GM23338 (cell line): ENCODE measurements around the gene FCHSD2. TPM values are rescaled to one million over a fixed set of nuclear protein-coding genes. Genes with fewer than 3 reads are reported as not detected.

Source experiments
- ATAC-seq: fragments of 200-7000 bp; cut with Tn5 transposase; 3 replicates; pipeline ENCODE4 v1.9.1; 2020
- DNase-seq: peaks from one replicate; pipeline ENCODE4 v3.0.0-alpha.2; 2015; ENCODE audit warnings: low spot score
- H2AFZ ChIP-seq: fragments of 200-600 bp; sonication (generic); 2 replicates; pipeline ENCODE4 v1.8.0; 2016; ENCODE audit warnings: antibody characterized with exemption, mild to moderate bottlenecking, moderate library complexity
- H3F3A ChIP-seq: fragments of 200-600 bp; sonication (generic); replicated peaks from 2 replicates; pipeline ENCODE4 v1.8.0; 2017; ENCODE audit warnings: antibody characterized with exemption, mixed run types, low read depth
- H3K27ac ChIP-seq: fragments of 200-600 bp; sonication (generic); 2 replicates; pipeline ENCODE4 v1.6.1; 2016; ENCODE audit warnings: low read depth
- H3K27me3 ChIP-seq: fragments of 200-600 bp; sonication (generic); 2 replicates; pipeline ENCODE4 v1.8.0; 2016; ENCODE audit warnings: mild to moderate bottlenecking, mixed run types, moderate library complexity; ENCODE audit not compliant: insufficient read depth
- H3K36me3 ChIP-seq: fragments of 200-600 bp; sonication (generic); 2 replicates; pipeline ENCODE4 v1.8.0; 2016; ENCODE audit warnings: mild to moderate bottlenecking; ENCODE audit not compliant: insufficient read depth
- H3K4me1 ChIP-seq: fragments of 200-600 bp; sonication (generic); 2 replicates; pipeline ENCODE4 v1.8.0; 2016; ENCODE audit warnings: mild to moderate bottlenecking, moderate library complexity; ENCODE audit not compliant: insufficient read depth
- H3K4me2 ChIP-seq: fragments of 200-600 bp; sonication (generic); 2 replicates; pipeline ENCODE4 v1.7.1; 2017; ENCODE audit warnings: mixed run types
- H3K4me3 ChIP-seq: fragments of 200-600 bp; sonication (generic); 2 replicates; pipeline ENCODE4 v1.6.1; 2016; ENCODE audit warnings: mixed run types
- H3K79me2 ChIP-seq: fragments of 200-600 bp; sonication (generic); replicated peaks from 2 replicates; pipeline ENCODE4 v1.8.0; 2017; ENCODE audit warnings: mild to moderate bottlenecking; ENCODE audit not compliant: insufficient read depth
- H3K9me2 ChIP-seq: fragments of 200-600 bp; sonication (generic); 2 replicates; pipeline ENCODE4 v1.8.0; 2017; ENCODE audit not compliant: insufficient read depth
- H4K20me1 ChIP-seq: fragments of 200-600 bp; sonication (generic); replicated peaks from 2 replicates; pipeline ENCODE4 v1.8.0; 2017; ENCODE audit warnings: mild to moderate bottlenecking; ENCODE audit not compliant: insufficient read depth
- H3K27ac Mint-ChIP-seq: 2 replicates; pipeline ENCODE4 v1.8.0; 2020; ENCODE audit warnings: inconsistent platforms, mild to moderate bottlenecking, moderate library complexity, mixed read lengths
- H3K27me3 Mint-ChIP-seq: 3 replicates; pipeline ENCODE4 v1.8.0; 2022; ENCODE audit warnings: low read depth, mild to moderate bottlenecking, moderate library complexity, mixed read lengths, inconsistent platforms; ENCODE audit not compliant: insufficient read depth, poor library complexity
- H3K36me3 Mint-ChIP-seq: 3 replicates; pipeline ENCODE4 v1.8.0; 2021; ENCODE audit warnings: low read depth, mild to moderate bottlenecking, inconsistent platforms, moderate library complexity, mixed read lengths
- H3K4me1 Mint-ChIP-seq: 3 replicates; pipeline ENCODE4 v1.8.0; 2020; ENCODE audit warnings: mild to moderate bottlenecking, inconsistent platforms, mixed read lengths
- H3K4me3 Mint-ChIP-seq: 3 replicates; pipeline ENCODE4 v1.8.0; 2021; ENCODE audit warnings: moderate library complexity, mild to moderate bottlenecking, inconsistent platforms, mixed read lengths
- H3K9me3 Mint-ChIP-seq: 3 replicates; pipeline ENCODE4 v1.8.0; 2020; ENCODE audit warnings: moderate library complexity, mild to moderate bottlenecking, inconsistent platforms, mixed read lengths
- CREB1 ChIP-seq: fragments of 250-450 bp; sonication (Bioruptor Pico); IDR thresholded peaks from 2 replicates; pipeline ENCODE4 v1.5.0; 2020; ENCODE audit warnings: low read depth, mild to moderate bottlenecking, moderate library complexity
- EZH2 ChIP-seq: fragments of 200-600 bp; sonication (generic); IDR thresholded peaks from one replicate; pipeline ENCODE4 v1.8.0; 2017; ENCODE audit warnings: antibody characterized with exemption, mild to moderate bottlenecking, low read depth; ENCODE audit not compliant: unreplicated experiment
- EZH2phosphoT487 ChIP-seq: fragments of 200-600 bp; sonication (generic); IDR thresholded peaks from one replicate; pipeline ENCODE4 v1.8.1; 2018; ENCODE audit warnings: antibody characterized with exemption; ENCODE audit not compliant: unreplicated experiment
- JUNB ChIP-seq: IDR thresholded peaks from one replicate; pipeline ENCODE4 v1.6.1; 2016; ENCODE audit warnings: antibody characterized with exemption; ENCODE audit not compliant: unreplicated experiment
- NANOG ChIP-seq: IDR thresholded peaks from 2 replicates; pipeline ENCODE4 v1.6.1; 2016; ENCODE audit warnings: antibody characterized with exemption, borderline replicate concordance
- POLR2AphosphoS5 ChIP-seq: IDR thresholded peaks from 2 replicates; pipeline ENCODE4 v1.6.1; 2016; ENCODE audit warnings: antibody characterized with exemption, low read depth
- STAT1 ChIP-seq: IDR thresholded peaks from one replicate; pipeline ENCODE4 v1.6.1; 2016; ENCODE audit warnings: antibody characterized with exemption; ENCODE audit not compliant: unreplicated experiment
- ZNF114 ChIP-seq: fragments of 250-450 bp; sonication (Bioruptor Pico); IDR thresholded peaks from 2 replicates; pipeline ENCODE4 v1.5.0; 2020; ENCODE audit warnings: mild to moderate bottlenecking, moderate library complexity
- ZNF331 ChIP-seq: fragments of 250-450 bp; sonication (Bioruptor Pico); IDR thresholded peaks from 2 replicates; pipeline ENCODE4 v1.5.0; 2020; ENCODE audit warnings: low read depth, mild to moderate bottlenecking, moderate library complexity
- polyA plus RNA-seq: library from polyadenylated mRNA; unstranded; fragments of >200 nt; fragmentation: Nextera tagmentation; extraction: Ambion mirVana; gene quantifications from 2 replicates; pipeline ENCODE4 v1.2.1, GENCODE V29; 2016
- total RNA-seq: library from RNA; depleted of rRNA; stranded (reverse); fragments of >200 nt; shearing (Covaris generic); gene quantifications from 2 replicates; pipeline ENCODE4 v1.2.3, GENCODE V29; 2014
- TF ChIP-seq, protein P1 (sequence below): fragments of 250-450 bp; sonication (Bioruptor Pico); IDR thresholded peaks from 2 replicates; pipeline ENCODE4 v1.5.0; 2020; ENCODE audit warnings: mild to moderate bottlenecking, moderate library complexity
- TF ChIP-seq, protein P2 (sequence below): IDR thresholded peaks from one replicate; pipeline ENCODE4 v1.6.1; 2018; ENCODE audit warnings: antibody characterized with exemption; ENCODE audit not compliant: unreplicated experiment
- TF ChIP-seq, protein P3 (sequence below), 2 experiments: fragments of 200-600 bp in 1 of 2; sonication (generic) in 1 of 2; conservative IDR thresholded peaks; 2 replicates each; pipeline versions ENCODE4 v1.5.1 to v1.6.1; 2016 to 2017; ENCODE audit warnings: antibody characterized with exemption in 2 of 2, low read depth in 2 of 2, mild to moderate bottlenecking in 2 of 2, moderate library complexity in 1 of 2
- TF ChIP-seq, protein P4 (sequence below): IDR thresholded peaks from 2 replicates; pipeline ENCODE4 v1.6.1; 2016; ENCODE audit warnings: antibody characterized with exemption

FCHSD2 gene
- total and polyA plus RNA-seq, 2 experiments from 2014 or later = 3.6 to 5.2 TPM

DNA sequence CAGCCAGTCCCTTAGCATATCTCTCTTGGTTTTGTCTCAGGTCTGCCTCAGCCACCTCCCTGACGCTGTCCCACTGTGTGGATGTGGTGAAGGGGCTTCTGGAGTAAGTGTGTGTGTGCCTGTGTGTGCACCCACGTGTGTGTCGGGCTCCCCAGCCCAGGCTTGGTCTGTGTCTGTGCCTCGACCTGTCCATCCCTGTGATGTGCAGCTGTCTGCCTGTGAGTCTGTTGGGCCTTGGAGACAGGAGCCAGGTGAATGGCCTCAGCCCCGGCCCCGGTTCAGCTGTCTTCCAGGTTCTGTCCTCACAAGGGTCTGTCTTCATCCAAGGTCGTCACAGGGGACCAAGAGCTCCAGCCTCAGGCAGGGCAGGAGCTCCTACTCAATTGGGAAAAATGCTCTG lies 318.1 kb downstream of the FCHSD2 start:
- no peak overlapping the region for H2AFZ ChIP-seq
- Mint-ChIP-seq H3K36me3 (no peaks in the 10 kb centered on the region; the same call in 2 of the 3 replicates), H3K9me3 (no peaks in the 10 kb centered on the region; the same call in 2 of the 3 replicates), H3K27ac (no peak overlapping the region), H3K4me1 (peaks cover 18% of the 10 kb centered on the region), H3K4me3 (no peak overlapping the region), H3K27me3 (peaks cover 25% of the 10 kb centered on the region)
- no peak overlapping the region for H3K4me2 ChIP-seq
- H3K79me2 ChIP-seq = no peaks in the 10 kb centered on the region
- no peak overlapping the region for H3K4me3 ChIP-seq
- H3K27ac ChIP-seq = no peak overlapping the region
- H3K4me1 ChIP-seq = no peaks in the 10 kb centered on the region
- peaks cover 24% of the 10 kb centered on the region for H3K27me3 ChIP-seq
- ATAC-seq (no peak), DNase-seq (no peak)
- H4K20me1 ChIP-seq = 0 out of 2 replicates have a peak, but pooled peaks cover 2% of the 10 kb centered on the region
- TF ChIP-seq EZH2 (no peak), POLR2AphosphoS5 (no peak), EZH2phosphoT487 (no peak), STAT1 (no peak), NANOG (no peak), CREB1 (CRISPR knock-in tag) (no peak), JUNB (no peak), ZNF331 (no peak), ZNF114 (CRISPR knock-in tag) (no peak)
- TF ChIP-seq, protein P1, sequence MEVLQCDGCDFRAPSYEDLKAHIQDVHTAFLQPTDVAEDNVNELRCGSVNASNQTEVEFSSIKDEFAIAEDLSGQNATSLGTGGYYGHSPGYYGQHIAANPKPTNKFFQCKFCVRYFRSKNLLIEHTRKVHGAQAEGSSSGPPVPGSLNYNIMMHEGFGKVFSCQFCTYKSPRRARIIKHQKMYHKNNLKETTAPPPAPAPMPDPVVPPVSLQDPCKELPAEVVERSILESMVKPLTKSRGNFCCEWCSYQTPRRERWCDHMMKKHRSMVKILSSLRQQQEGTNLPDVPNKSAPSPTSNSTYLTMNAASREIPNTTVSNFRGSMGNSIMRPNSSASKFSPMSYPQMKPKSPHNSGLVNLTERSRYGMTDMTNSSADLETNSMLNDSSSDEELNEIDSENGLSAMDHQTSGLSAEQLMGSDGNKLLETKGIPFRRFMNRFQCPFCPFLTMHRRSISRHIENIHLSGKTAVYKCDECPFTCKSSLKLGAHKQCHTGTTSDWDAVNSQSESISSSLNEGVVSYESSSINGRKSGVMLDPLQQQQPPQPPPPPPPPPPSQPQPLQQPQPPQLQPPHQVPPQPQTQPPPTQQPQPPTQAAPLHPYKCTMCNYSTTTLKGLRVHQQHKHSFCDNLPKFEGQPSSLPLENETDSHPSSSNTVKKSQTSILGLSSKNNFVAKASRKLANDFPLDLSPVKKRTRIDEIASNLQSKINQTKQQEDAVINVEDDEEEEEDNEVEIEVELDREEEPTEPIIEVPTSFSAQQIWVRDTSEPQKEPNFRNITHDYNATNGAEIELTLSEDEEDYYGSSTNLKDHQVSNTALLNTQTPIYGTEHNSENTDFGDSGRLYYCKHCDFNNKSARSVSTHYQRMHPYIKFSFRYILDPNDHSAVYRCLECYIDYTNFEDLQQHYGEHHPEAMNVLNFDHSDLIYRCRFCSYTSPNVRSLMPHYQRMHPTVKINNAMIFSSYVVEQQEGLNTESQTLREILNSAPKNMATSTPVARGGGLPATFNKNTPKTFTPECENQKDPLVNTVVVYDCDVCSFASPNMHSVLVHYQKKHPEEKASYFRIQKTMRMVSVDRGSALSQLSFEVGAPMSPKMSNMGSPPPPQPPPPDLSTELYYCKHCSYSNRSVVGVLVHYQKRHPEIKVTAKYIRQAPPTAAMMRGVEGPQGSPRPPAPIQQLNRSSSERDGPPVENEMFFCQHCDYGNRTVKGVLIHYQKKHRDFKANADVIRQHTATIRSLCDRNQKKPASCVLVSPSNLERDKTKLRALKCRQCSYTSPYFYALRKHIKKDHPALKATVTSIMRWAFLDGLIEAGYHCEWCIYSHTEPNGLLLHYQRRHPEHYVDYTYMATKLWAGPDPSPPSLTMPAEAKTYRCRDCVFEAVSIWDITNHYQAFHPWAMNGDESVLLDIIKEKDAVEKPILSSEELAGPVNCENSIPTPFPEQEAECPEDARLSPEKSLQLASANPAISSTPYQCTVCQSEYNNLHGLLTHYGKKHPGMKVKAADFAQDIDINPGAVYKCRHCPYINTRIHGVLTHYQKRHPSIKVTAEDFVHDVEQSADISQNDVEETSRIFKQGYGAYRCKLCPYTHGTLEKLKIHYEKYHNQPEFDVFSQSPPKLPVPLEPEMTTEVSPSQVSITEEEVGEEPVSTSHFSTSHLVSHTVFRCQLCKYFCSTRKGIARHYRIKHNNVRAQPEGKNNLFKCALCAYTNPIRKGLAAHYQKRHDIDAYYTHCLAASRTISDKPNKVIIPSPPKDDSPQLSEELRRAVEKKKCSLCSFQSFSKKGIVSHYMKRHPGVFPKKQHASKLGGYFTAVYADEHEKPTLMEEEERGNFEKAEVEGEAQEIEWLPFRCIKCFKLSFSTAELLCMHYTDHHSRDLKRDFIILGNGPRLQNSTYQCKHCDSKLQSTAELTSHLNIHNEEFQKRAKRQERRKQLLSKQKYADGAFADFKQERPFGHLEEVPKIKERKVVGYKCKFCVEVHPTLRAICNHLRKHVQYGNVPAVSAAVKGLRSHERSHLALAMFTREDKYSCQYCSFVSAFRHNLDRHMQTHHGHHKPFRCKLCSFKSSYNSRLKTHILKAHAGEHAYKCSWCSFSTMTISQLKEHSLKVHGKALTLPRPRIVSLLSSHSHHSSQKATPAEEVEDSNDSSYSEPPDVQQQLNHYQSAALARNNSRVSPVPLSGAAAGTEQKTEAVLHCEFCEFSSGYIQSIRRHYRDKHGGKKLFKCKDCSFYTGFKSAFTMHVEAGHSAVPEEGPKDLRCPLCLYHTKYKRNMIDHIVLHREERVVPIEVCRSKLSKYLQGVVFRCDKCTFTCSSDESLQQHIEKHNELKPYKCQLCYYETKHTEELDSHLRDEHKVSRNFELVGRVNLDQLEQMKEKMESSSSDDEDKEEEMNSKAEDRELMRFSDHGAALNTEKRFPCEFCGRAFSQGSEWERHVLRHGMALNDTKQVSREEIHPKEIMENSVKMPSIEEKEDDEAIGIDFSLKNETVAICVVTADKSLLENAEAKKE = no peak
- TF ChIP-seq, protein P2, sequence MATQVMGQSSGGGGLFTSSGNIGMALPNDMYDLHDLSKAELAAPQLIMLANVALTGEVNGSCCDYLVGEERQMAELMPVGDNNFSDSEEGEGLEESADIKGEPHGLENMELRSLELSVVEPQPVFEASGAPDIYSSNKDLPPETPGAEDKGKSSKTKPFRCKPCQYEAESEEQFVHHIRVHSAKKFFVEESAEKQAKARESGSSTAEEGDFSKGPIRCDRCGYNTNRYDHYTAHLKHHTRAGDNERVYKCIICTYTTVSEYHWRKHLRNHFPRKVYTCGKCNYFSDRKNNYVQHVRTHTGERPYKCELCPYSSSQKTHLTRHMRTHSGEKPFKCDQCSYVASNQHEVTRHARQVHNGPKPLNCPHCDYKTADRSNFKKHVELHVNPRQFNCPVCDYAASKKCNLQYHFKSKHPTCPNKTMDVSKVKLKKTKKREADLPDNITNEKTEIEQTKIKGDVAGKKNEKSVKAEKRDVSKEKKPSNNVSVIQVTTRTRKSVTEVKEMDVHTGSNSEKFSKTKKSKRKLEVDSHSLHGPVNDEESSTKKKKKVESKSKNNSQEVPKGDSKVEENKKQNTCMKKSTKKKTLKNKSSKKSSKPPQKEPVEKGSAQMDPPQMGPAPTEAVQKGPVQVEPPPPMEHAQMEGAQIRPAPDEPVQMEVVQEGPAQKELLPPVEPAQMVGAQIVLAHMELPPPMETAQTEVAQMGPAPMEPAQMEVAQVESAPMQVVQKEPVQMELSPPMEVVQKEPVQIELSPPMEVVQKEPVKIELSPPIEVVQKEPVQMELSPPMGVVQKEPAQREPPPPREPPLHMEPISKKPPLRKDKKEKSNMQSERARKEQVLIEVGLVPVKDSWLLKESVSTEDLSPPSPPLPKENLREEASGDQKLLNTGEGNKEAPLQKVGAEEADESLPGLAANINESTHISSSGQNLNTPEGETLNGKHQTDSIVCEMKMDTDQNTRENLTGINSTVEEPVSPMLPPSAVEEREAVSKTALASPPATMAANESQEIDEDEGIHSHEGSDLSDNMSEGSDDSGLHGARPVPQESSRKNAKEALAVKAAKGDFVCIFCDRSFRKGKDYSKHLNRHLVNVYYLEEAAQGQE = no peak
- TF ChIP-seq, protein P3, sequence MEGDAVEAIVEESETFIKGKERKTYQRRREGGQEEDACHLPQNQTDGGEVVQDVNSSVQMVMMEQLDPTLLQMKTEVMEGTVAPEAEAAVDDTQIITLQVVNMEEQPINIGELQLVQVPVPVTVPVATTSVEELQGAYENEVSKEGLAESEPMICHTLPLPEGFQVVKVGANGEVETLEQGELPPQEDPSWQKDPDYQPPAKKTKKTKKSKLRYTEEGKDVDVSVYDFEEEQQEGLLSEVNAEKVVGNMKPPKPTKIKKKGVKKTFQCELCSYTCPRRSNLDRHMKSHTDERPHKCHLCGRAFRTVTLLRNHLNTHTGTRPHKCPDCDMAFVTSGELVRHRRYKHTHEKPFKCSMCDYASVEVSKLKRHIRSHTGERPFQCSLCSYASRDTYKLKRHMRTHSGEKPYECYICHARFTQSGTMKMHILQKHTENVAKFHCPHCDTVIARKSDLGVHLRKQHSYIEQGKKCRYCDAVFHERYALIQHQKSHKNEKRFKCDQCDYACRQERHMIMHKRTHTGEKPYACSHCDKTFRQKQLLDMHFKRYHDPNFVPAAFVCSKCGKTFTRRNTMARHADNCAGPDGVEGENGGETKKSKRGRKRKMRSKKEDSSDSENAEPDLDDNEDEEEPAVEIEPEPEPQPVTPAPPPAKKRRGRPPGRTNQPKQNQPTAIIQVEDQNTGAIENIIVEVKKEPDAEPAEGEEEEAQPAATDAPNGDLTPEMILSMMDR (conservative IDR thresholded peaks at IDR 0.05; ENCODE audit: low read depth in 2 of 2) = no peak
- TF ChIP-seq, protein P4, sequence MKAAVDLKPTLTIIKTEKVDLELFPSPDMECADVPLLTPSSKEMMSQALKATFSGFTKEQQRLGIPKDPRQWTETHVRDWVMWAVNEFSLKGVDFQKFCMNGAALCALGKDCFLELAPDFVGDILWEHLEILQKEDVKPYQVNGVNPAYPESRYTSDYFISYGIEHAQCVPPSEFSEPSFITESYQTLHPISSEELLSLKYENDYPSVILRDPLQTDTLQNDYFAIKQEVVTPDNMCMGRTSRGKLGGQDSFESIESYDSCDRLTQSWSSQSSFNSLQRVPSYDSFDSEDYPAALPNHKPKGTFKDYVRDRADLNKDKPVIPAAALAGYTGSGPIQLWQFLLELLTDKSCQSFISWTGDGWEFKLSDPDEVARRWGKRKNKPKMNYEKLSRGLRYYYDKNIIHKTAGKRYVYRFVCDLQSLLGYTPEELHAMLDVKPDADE = no peak
- 0 out of 2 replicates have a peak, but pooled peaks cover 3% of the 10 kb centered on the region for H3F3A ChIP-seq
- H3K36me3 ChIP-seq = no peaks in the 10 kb centered on the region
- no peaks in the 10 kb centered on the region for H3K9me2 ChIP-seq
